ENCODE results near the gene RAB39B. TPM values are rescaled to one million over a fixed set of nuclear protein-coding genes. Genes with fewer than 3 reads are reported as not detected.
A peak's percentile ranks its signal among the peaks of the same experiment; 100 is the strongest.
"Not testable (repeated sequence)": the region's sequence is repeated elsewhere in the genome, so short reads cannot be mapped to it uniquely, and the experiment has no call there.

RAB39B gene
- total RNA-seq: 0.14 and 0.17 TPM in 2 replicates

GRCh38 chrX:155263854-155264628 lies at the start of gene RAB39B:
Gene RAB39B (minus strand): TSS chrX:155264491. CDS start chrX:155264288, 203 bp downstream.
- peak; percentile 27 for DNase-seq

- DNase-seq: no peak
Measured at GRCh38 chrX:155313766-155314165, 49.5 kb upstream of the RAB39B start.

GRCh38 chrX:155293771-155294170 lies 29.5 kb upstream of the RAB39B start:
- no peak for DNase-seq

GRCh38 chrX:155279873-155280272 lies 15.6 kb upstream of the RAB39B start:
- DNase-seq: no peak

GRCh38 chrX:155270969-155271368 lies 6.7 kb upstream of the RAB39B start:
- no peak for DNase-seq

- DNase-seq: not testable (repeated sequence)
Measured at GRCh38 chrX:155267995-155268394, 3.7 kb upstream of the RAB39B start.

- no peak for DNase-seq
Measured at GRCh38 chrX:155266439-155266838, 2.1 kb upstream of the RAB39B start.

GRCh38 chrX:155262970-155263754 lies 1.1 kb downstream of the RAB39B start:
- DNase-seq: no peak

GRCh38 chrX:155259752-155260151 lies 4.5 kb downstream of the RAB39B start:
- DNase-seq: no peak

- no peak for DNase-seq
Measured at GRCh38 chrX:155251391-155251790, 12.9 kb downstream of the RAB39B start.

GRCh38 chrX:155247497-155247896 lies 16.8 kb downstream of the RAB39B start:
- DNase-seq: no peak

- no peak for DNase-seq
Measured at GRCh38 chrX:155246748-155247147, 17.5 kb downstream of the RAB39B start.

- DNase-seq: no peak
Measured at GRCh38 chrX:155242300-155242699, 22.0 kb downstream of the RAB39B start.

- DNase-seq: no peak
Measured at GRCh38 chrX:155237719-155238118, 26.6 kb downstream of the RAB39B start.

GRCh38 chrX:155235891-155236290 lies 28.4 kb downstream of the RAB39B start:
- no peak for DNase-seq

- no peak for DNase-seq
Measured at GRCh38 chrX:155231163-155231562, 33.1 kb downstream of the RAB39B start.

- DNase-seq: no peak
Measured at GRCh38 chrX:155225774-155226173, 38.5 kb downstream of the RAB39B start.

GRCh38 chrX:155223746-155224145 lies 40.5 kb downstream of the RAB39B start:
- not testable (repeated sequence) for DNase-seq

GRCh38 chrX:155221351-155221750 lies 42.9 kb downstream of the RAB39B start:
- DNase-seq: no peak

- DNase-seq: no peak
Measured at GRCh38 chrX:155218777-155219176, 45.5 kb downstream of the RAB39B start.

- no peak for DNase-seq
Measured at GRCh38 chrX:155216940-155217440, 47.3 kb downstream of the RAB39B start.

- DNase-seq: peak; percentile 97
Measured at GRCh38 chrX:155216179-155216939, 47.9 kb downstream of the RAB39B start, which contains the start of gene VBP1. Gene VBP1 (plus strand): TSS chrX:155216460. CDS start chrX:155216483, 23 bp downstream.

All from dermis blood vessel endothelial cell (primary cell).